IMR-90 (cell line): ENCODE data around the gene TAF10. TPM values are rescaled to one million over a fixed set of nuclear protein-coding genes. Genes with fewer than 3 reads are reported as not detected.
A peak's percentile ranks its signal among the peaks of the same experiment; 100 is the strongest.

Experiments
- ATAC-seq: fragments of 200-7000 bp; cut with Tn5 transposase; 2 replicates; pipeline ENCODE4 v1.9.1; 2020; ENCODE audit warnings: low read depth, mild to moderate bottlenecking, moderate library complexity
- BruUV-seq: library from RNA; stranded (reverse); fragments of 400-500 nt; replicated peaks from 2 replicates; lab custom pipeline; 2021; lab: Mats Ljungman, UMichigan
- CTCF ChIA-PET: fragments of 300-600 bp; formaldehyde crosslinking; extraction: SDS; loops from one replicate; lab custom pipeline; 2021; ENCODE audit warnings: antibody characterized with exemption; lab: Yijun Ruan, JAX
- POLR2A ChIA-PET: fragments of 300-600 bp; sonication (Branson Sonifier 250); formaldehyde crosslinking; loops from one replicate; lab custom pipeline; 2022; ENCODE audit warnings: antibody characterized with exemption; ENCODE audit not compliant: unreplicated experiment; lab: Charles Lee
- DNase-seq: peaks from one replicate; pipeline ENCODE4 v3.0.0; 2013
- H2AFZ ChIP-seq: replicated peaks from 2 replicates; pipeline ENCODE3; 2013; ENCODE audit warnings: low read length, mild to moderate bottlenecking; ENCODE audit not compliant: poor library complexity
- H2AK5ac ChIP-seq: 2 replicates; pipeline ENCODE4 v1.6.1; 2013; ENCODE audit warnings: low read depth, low read length, inconsistent platforms
- H2AK9ac ChIP-seq: replicated peaks from 2 replicates; pipeline ENCODE3; 2013; ENCODE audit warnings: mild to moderate bottlenecking, low read depth, low read length, moderate library complexity; ENCODE audit not compliant: poor library complexity
- H2BK120ac ChIP-seq: 2 replicates; pipeline ENCODE4 v1.6.1; 2013; ENCODE audit warnings: low read depth, low read length, inconsistent platforms
- H2BK15ac ChIP-seq: 3 replicates; pipeline ENCODE4 v1.6.1; 2013; ENCODE audit warnings: low read depth, low read length, inconsistent platforms
- H2BK20ac ChIP-seq: 2 replicates; pipeline ENCODE4 v1.6.1; 2013; ENCODE audit warnings: low read depth, mild to moderate bottlenecking, inconsistent platforms, low read length, moderate library complexity
- H2BK5ac ChIP-seq: 2 replicates; pipeline ENCODE4 v1.6.1; 2013; ENCODE audit warnings: mild to moderate bottlenecking, low read depth, low read length, inconsistent platforms; ENCODE audit not compliant: poor library complexity, severe bottlenecking
- H3K14ac ChIP-seq: replicated peaks from 2 replicates; pipeline ENCODE4 v1.6.1; 2013; ENCODE audit warnings: low read depth, low read length, inconsistent platforms
- H3K18ac ChIP-seq: 2 replicates; pipeline ENCODE4 v1.6.1; 2013; ENCODE audit warnings: low read depth, low read length, control low read depth
- H3K23ac ChIP-seq: 2 replicates; pipeline ENCODE4 v1.6.1; 2013; ENCODE audit warnings: low read depth, low read length, inconsistent platforms
- H3K27ac ChIP-seq: 2 replicates; pipeline ENCODE4 v1.5.1; 2013; ENCODE audit warnings: mild to moderate bottlenecking, control low read depth, low read length; ENCODE audit not compliant: insufficient read depth
- H3K27me3 ChIP-seq: 2 replicates; pipeline ENCODE4 v1.6.1; 2013; ENCODE audit warnings: low read length; ENCODE audit not compliant: control insufficient read depth, insufficient read depth
- H3K36me3 ChIP-seq: 2 replicates; pipeline ENCODE4 v1.6.1; 2013; ENCODE audit warnings: low read length, mixed read lengths; ENCODE audit not compliant: control insufficient read depth, insufficient read depth
- H3K4ac ChIP-seq: 2 replicates; pipeline ENCODE4 v1.6.1; 2013; ENCODE audit warnings: low read depth, low read length, inconsistent platforms
- H3K4me1 ChIP-seq: 2 replicates; pipeline ENCODE4 v1.6.1; 2013; ENCODE audit warnings: low read length, mixed read lengths; ENCODE audit not compliant: control insufficient read depth, insufficient read depth
- H3K4me2 ChIP-seq: 2 replicates; pipeline ENCODE4 v1.6.1; 2013; ENCODE audit warnings: low read depth, mild to moderate bottlenecking, control low read depth, low read length, moderate library complexity
- H3K4me3 ChIP-seq: 2 replicates; pipeline ENCODE4 v1.5.1; 2013; ENCODE audit warnings: low read depth, mild to moderate bottlenecking, control low read depth, low read length, moderate library complexity; ENCODE audit not compliant: insufficient read depth
- H3K56ac ChIP-seq: 2 replicates; pipeline ENCODE4 v1.6.1; 2013; ENCODE audit warnings: low read length, inconsistent platforms; ENCODE audit not compliant: insufficient read depth; ENCODE audit errors: extremely low read depth
- H3K79me1 ChIP-seq, 2 experiments: 2 replicates each; pipeline ENCODE4 v1.6.1; 2013; ENCODE audit warnings: low read length in 2 of 2, inconsistent platforms in 1 of 2, low read depth in 1 of 2
- H3K9ac ChIP-seq: 2 replicates; pipeline ENCODE4 v1.6.1; 2013; ENCODE audit warnings: low read depth, low read length, control low read depth
- H3K9me1 ChIP-seq: 2 replicates; pipeline ENCODE4 v1.6.1; 2013; ENCODE audit warnings: low read length, inconsistent platforms; ENCODE audit not compliant: insufficient read depth
- H3K9me3 ChIP-seq: 2 replicates; pipeline ENCODE4 v1.6.1; 2013; ENCODE audit warnings: low read length; ENCODE audit not compliant: control insufficient read depth, insufficient read depth
- H4K20me1 ChIP-seq: 2 replicates; pipeline ENCODE4 v1.6.1; 2013; ENCODE audit warnings: low read length, inconsistent platforms; ENCODE audit not compliant: insufficient read depth
- H4K5ac ChIP-seq: 2 replicates; pipeline ENCODE4 v1.6.1; 2013; ENCODE audit warnings: mild to moderate bottlenecking, low read depth, low read length, control low read depth
- H4K8ac ChIP-seq, 2 experiments: 2 replicates each; pipeline ENCODE4 v1.6.1; 2013; ENCODE audit warnings: low read depth in 2 of 2, low read length in 2 of 2, control low read depth in 1 of 2, inconsistent platforms in 1 of 2
- H4K91ac ChIP-seq: 2 replicates; pipeline ENCODE4 v1.6.1; 2013; ENCODE audit warnings: low read depth, low read length, inconsistent platforms; ENCODE audit not compliant: insufficient read depth
- BHLHE40 ChIP-seq: fragments of 150-350 bp; IDR thresholded peaks from 2 replicates; pipeline ENCODE4 v1.6.1; 2016; ENCODE audit warnings: mild to moderate bottlenecking, low read depth, low read length
- CEBPB ChIP-seq: IDR thresholded peaks from 2 replicates; pipeline ENCODE4 v1.6.1; 2012; ENCODE audit warnings: low read depth, low read length, improper control_type of control experiment
- CTCF ChIP-seq: conservative IDR thresholded peaks from 2 replicates; pipeline ENCODE4 v1.5.1; 2012; ENCODE audit warnings: mild to moderate bottlenecking, low read depth, low read length, improper control_type of control experiment
- ELK1 ChIP-seq: fragments of 150-350 bp; IDR thresholded peaks from 2 replicates; pipeline ENCODE4 v1.6.1; 2016; ENCODE audit warnings: low read depth, mild to moderate bottlenecking, low read length, moderate library complexity, borderline replicate concordance
- FOS ChIP-seq: fragments of 150-350 bp; IDR thresholded peaks from 2 replicates; pipeline ENCODE4 v1.6.1; 2016; ENCODE audit warnings: low read depth, low read length
- MAFK ChIP-seq: IDR thresholded peaks from 2 replicates; pipeline ENCODE4 v1.6.1; 2012; ENCODE audit warnings: low read depth, low read length, improper control_type of control experiment
- MAZ ChIP-seq: IDR thresholded peaks from 2 replicates; pipeline ENCODE4 v1.6.1; 2012; ENCODE audit warnings: low read depth, mild to moderate bottlenecking, low read length, improper control_type of control experiment, moderate library complexity, borderline replicate concordance
- NFE2L2 ChIP-seq: fragments of 150-350 bp; IDR thresholded peaks from 2 replicates; pipeline ENCODE4 v1.6.1; 2016; ENCODE audit warnings: low read depth, mild to moderate bottlenecking, low read length
- POLR2A ChIP-seq: IDR thresholded peaks from 2 replicates; pipeline ENCODE4 v1.6.1; 2012; ENCODE audit warnings: mild to moderate bottlenecking, low read depth, low read length
- RCOR1 ChIP-seq: IDR thresholded peaks from 2 replicates; pipeline ENCODE4 v1.6.1; 2012; ENCODE audit warnings: mild to moderate bottlenecking, low read length, improper control_type of control experiment; ENCODE audit not compliant: insufficient replicate concordance
- RFX5 ChIP-seq: IDR thresholded peaks from 2 replicates; pipeline ENCODE4 v1.8.0; 2012; ENCODE audit warnings: low read depth, mild to moderate bottlenecking, low read length, moderate library complexity
- SMC3 ChIP-seq: fragments of 150-350 bp; IDR thresholded peaks from 2 replicates; pipeline ENCODE4 v1.6.1; 2016; ENCODE audit warnings: low read depth, mild to moderate bottlenecking, antibody characterized with exemption, low read length, moderate library complexity
- USF2 ChIP-seq: fragments of 150-350 bp; IDR thresholded peaks from 2 replicates; pipeline ENCODE4 v1.6.1; 2017; ENCODE audit warnings: mild to moderate bottlenecking, antibody characterized with exemption, low read length, low read depth
- WGBS, 2 experiments: methylation state at CpG; one replicate each; pipeline versions ENCODE4 v1.1.5 to v1.1.7; 2013; ENCODE audit warnings: missing lambda C conversion rate in 2 of 2; ENCODE audit not compliant: insufficient read length in 1 of 2; ENCODE audit errors: extremely low coverage in 2 of 2; 5-methylcytosine and 5-hydroxymethylcytosine counted together
- dilution Hi-C: fragments of 300-500 bp; cut with HindIII; formaldehyde crosslinking; loops from one replicate; pipeline ENCODE4 v1.14.3; 2018; ENCODE audit warnings: low sequenced_read_pairs; ENCODE audit not compliant: unreplicated experiment
- in situ Hi-C: fragments of 300-500 bp; cut with MboI; formaldehyde crosslinking; loops from 3 replicates; pipeline ENCODE4 v1.14.3; 2019; ENCODE audit warnings: low sequenced_read_pairs, inconsistent platforms, mixed read lengths
- intact Hi-C: fragments of 100-400 bp; cut with micrococcal nuclease; formaldehyde crosslinking; loops from 2 replicates; pipeline ENCODE4 v1.10.0; 2022
- polyA plus RNA-seq, 3 experiments: library from polyadenylated mRNA; depleted of rRNA; stranded (reverse); fragments of >200 nt; gene quantifications; 2 replicates each; pipeline ENCODE4 v1.2.3, GENCODE V29; 2012; ENCODE audit warnings: low replicate concordance in 1 of 3
- total RNA-seq: library from RNA; depleted of rRNA; stranded (reverse); fragments of >200 nt; gene quantifications from 2 replicates; pipeline ENCODE4 v1.2.3, GENCODE V29; 2012

Gene TAF10
- total and polyA plus RNA-seq, 2 of the 4 experiments (the other 2 are of a cell fraction), result 18.6 to 132 TPM

- Histone ChIP-seq H3K4me3 (peak overlapping the region; percentile 90), H3K18ac (no peak overlapping the region), H4K5ac (no peak overlapping the region), H2BK20ac (no peak overlapping the region), H3K9me3 (no peaks in the 10 kb centered on the region), H4K8ac (peak overlapping the region in 1 of 2 experiments; percentile 69; a peak in 3 of 4 replicates), H2BK5ac (no peak overlapping the region), H3K14ac (peak overlapping the region; percentile 89), H2AK5ac (peak overlapping the region; percentile 42; the same call in 1 of the 2 replicates), H3K27me3 (no peaks in the 10 kb centered on the region), H3K79me1 (peaks cover 21 to 70% of the 10 kb centered on the region in 2 experiments), H3K4ac (peak overlapping the region; percentile 50; the same call in 1 of the 2 replicates), H3K36me3 (peaks cover 34% of the 10 kb centered on the region), H3K23ac (peak overlapping the region; percentile 82), H3K9me1 (peaks cover 19% of the 10 kb centered on the region), H3K27ac (peak overlapping the region; percentile 36), H4K20me1 (peaks cover 5% of the 10 kb centered on the region; the same call in 1 of the 2 replicates), H2AK9ac (peak overlapping the region; percentile 63), H3K9ac (peak overlapping the region; percentile 88), H2BK15ac (no peak overlapping the region), H3K56ac (peak overlapping the region; percentile 74; the same call in 1 of the 2 replicates), H3K4me1 (peaks cover 10% of the 10 kb centered on the region), H2BK120ac (no peak overlapping the region), H2AFZ (no peak overlapping the region), H3K4me2 (peak overlapping the region; percentile 95), H4K91ac (no peak overlapping the region)
- dilution Hi-C loops, result no loop called here
- in situ Hi-C loops, result no loop called here
- TF ChIP-seq MAFK (no peak), ELK1 (no peak), RFX5 (no peak), CTCF (no peak), CEBPB (no peak), MAZ (no peak), SMC3 (no peak), USF2 (no peak), BHLHE40 (no peak), RCOR1 (no peak), POLR2A (no peak), FOS (no peak), NFE2L2 (no peak)
- CTCF ChIA-PET, result interaction anchor here (0.6 kb wide), 2 partner anchors 87 to 111 kb away, joined by 4 to 5 read pairs; no protein-coding TSS in a partner anchor
- no peak for ATAC-seq
- POLR2A ChIA-PET, result no interaction called here
- no peak for DNase-seq
- intact Hi-C loops, result loop anchor here (5.0 kb wide), 2 partner anchors 120 to 155 kb away; partner anchors contain the start of genes ARFIP2 and TIMM10B
- no TSS peak for BruUV-seq
- WGBS, 2 experiments, result no CpG with 5 or more reads among the region's 7 CpGs
These were observed 9.7 kb downstream of the TAF10 start for GRCh38 chr11:6602096-6602940.
